Measurements from ENCODE around the gene FGD6.
A peak's percentile ranks its signal among the peaks of the same experiment; 100 is the strongest.
"Not testable (repeated sequence)": the region's sequence is repeated elsewhere in the genome, so short reads cannot be mapped to it uniquely, and the experiment has no call there.

Gene FGD6

GRCh38 chr12:95107362-95107761 is 109.9 kb downstream of the FGD6 start:
- TF ChIP-seq ZNF384 (IDR thresholded peaks at IDR 0.05) (no peak), TARDBP (IDR thresholded peaks at IDR 0.05) (no peak), L3MBTL2 (conservative IDR thresholded peaks at IDR 0.05) (no peak), ELF4 (IDR thresholded peaks at IDR 0.05) (no peak), CTBP1 (IDR thresholded peaks at IDR 0.05; ENCODE audit: borderline replicate concordance) (no peak), SUZ12 (IDR thresholded peaks at IDR 0.05) (no peak), FOXK2 (IDR thresholded peaks at IDR 0.05) (no peak), BHLHE40 (IDR thresholded peaks at IDR 0.05; ENCODE audit: borderline replicate concordance) (no peak), FOXA1 (IDR thresholded peaks at IDR 0.05) (no peak), PKNOX1 (IDR thresholded peaks at IDR 0.05) (no peak), SP1 (IDR thresholded peaks at IDR 0.05) (no peak), LEF1 (IDR thresholded peaks at IDR 0.05; ENCODE audit: borderline replicate concordance) (no peak), ARNT (IDR thresholded peaks at IDR 0.05) (no peak)
- CTCF ChIA-PET, result interaction anchor here (0.6 kb wide), 1 partner anchor 10 kb away, joined by 3 read pairs; no protein-coding TSS in a partner anchor
- POLR2A ChIA-PET, result no interaction called here
- no peak for DNase-seq (ENCODE audit: extremely low spot score)

DNA sequence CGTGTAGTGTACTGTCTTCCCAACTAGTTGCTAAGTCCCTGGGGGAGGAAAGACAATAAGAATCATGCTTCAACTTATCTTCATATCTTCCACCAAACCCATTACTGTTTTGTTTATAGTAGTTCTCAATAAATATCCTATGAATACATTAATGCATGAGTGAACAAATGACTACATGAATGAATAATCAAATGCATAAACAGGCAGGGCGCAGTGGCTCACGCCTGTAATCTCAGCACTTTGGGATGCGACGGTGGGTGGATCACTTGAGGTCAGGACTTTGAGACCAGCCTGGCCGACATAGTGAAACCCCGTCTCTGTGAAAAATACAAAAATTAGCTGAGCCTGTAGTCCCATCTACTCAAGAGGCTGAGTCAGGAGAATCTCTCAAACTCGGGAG is 111.7 kb downstream of the FGD6 start:
- TF ChIP-seq SP1 (IDR thresholded peaks at IDR 0.05), result no peak
- TF ChIP-seq L3MBTL2 (conservative IDR thresholded peaks at IDR 0.05), result no peak
- no peak for TF ChIP-seq SUZ12 (IDR thresholded peaks at IDR 0.05)
- TF ChIP-seq NFRKB (IDR thresholded peaks at IDR 0.05), result no peak
- no peak for TF ChIP-seq CTBP1 (IDR thresholded peaks at IDR 0.05; ENCODE audit: borderline replicate concordance)
- CTCF ChIA-PET, result interaction anchor here (0.5 kb wide), 1 partner anchor 448 kb away, joined by 3 read pairs; no protein-coding TSS in a partner anchor
- POLR2A ChIA-PET, result no interaction called here
- DNase-seq (ENCODE audit: extremely low spot score), result no peak

DNA sequence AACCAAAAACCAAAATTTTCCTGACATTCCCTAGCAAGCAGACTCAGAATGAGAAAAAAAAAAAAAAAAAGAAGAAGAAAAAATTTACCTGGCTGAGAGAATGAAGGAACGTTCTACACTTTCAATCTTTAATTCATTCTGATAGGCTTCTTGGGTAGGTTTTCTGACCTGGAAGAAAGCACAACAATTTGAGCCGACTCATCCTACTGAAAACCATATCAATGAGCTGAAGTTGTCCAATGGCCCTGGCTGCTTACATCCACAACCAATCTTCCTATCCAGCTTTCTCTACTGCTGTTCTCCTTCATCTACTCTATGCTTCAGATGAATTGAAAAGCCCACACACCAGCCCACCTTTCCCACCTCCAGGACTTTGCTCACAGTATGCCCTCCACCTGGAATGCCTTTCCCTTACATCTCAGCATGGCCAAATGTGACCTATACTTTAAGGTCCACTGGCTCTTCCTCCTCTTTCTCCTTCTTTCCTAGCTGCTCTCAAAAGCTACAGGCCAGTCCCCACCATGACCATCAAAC is 112.3 kb downstream of the FGD6 start:
- POLR2A ChIA-PET, result no interaction called here

DNA sequence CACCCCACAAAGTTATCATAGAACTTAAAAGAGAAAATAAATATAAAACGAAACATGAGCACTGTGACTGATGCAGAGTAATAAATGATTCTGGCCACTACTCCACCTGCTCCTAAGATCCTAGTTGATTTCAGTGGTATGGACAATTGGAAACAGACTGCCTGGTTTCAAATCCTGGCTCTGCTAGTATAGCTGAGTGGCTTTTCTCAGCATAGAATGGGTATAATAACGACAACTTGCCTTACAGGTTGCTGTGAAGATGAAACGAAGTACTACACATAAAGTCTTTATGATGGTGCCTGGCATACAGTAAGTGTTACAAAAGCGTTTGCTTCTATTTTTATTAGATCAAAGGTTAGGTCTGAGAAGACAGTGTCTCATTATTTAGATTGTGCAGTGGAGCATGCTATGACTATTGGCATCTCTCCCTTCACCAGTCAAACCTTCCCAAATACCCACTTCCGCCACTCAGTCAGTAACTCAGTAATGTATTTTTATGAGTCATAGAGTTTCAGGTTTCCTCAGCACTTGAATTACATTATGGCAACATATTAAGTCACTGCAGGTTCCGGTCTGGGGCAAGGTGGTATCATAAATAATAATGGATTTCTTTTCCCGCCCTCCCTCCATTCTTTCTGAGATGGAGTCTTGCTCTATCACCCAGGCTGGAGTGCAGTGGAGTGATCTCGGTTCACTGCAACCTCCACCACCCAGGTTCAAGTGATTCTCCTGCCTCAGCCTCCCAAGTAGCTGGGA is 114.2 kb downstream of the FGD6 start:
- POLR2A ChIA-PET, result no interaction called here
- peak; percentile 48; the same call in 1 of the 2 replicates for TF ChIP-seq PKNOX1 (IDR thresholded peaks at IDR 0.05)
- TF ChIP-seq CTBP1 (IDR thresholded peaks at IDR 0.05; ENCODE audit: borderline replicate concordance), result no peak
- peak; percentile 49 for DNase-seq (ENCODE audit: extremely low spot score)
- CTCF ChIA-PET, result interaction anchor here (1.4 kb wide), 1 partner anchor 29 kb away, joined by 6 read pairs; the partner anchor contains the start of gene NR2C1

More for the DNA sequence above, 112.3 kb downstream of the FGD6 start:
- CTCF ChIA-PET, result interaction anchor here (0.5 to 1.0 kb wide), 2 partner anchors 12 to 286 kb away, joined by 3 to 4 read pairs; no protein-coding TSS in a partner anchor
- DNase-seq (ENCODE audit: extremely low spot score), result no peak
- TF ChIP-seq SP1 (IDR thresholded peaks at IDR 0.05), result no peak
- TF ChIP-seq HDGF (IDR thresholded peaks at IDR 0.05; ENCODE audit: borderline replicate concordance), result no peak
- TF ChIP-seq ZNF384 (IDR thresholded peaks at IDR 0.05), result no peak
- TF ChIP-seq ELF4 (IDR thresholded peaks at IDR 0.05), result no peak
- no peak for TF ChIP-seq FOXM1 (IDR thresholded peaks at IDR 0.05; ENCODE audit: borderline replicate concordance)
- no peak for TF ChIP-seq CTBP1 (IDR thresholded peaks at IDR 0.05; ENCODE audit: borderline replicate concordance)
- no peak for TF ChIP-seq FOXA1 (IDR thresholded peaks at IDR 0.05)
- TF ChIP-seq NFRKB (IDR thresholded peaks at IDR 0.05), result no peak
- no peak for TF ChIP-seq L3MBTL2 (conservative IDR thresholded peaks at IDR 0.05)
- no peak for TF ChIP-seq PKNOX1 (IDR thresholded peaks at IDR 0.05)
- TF ChIP-seq FOXK2 (IDR thresholded peaks at IDR 0.05), result no peak

DNA sequence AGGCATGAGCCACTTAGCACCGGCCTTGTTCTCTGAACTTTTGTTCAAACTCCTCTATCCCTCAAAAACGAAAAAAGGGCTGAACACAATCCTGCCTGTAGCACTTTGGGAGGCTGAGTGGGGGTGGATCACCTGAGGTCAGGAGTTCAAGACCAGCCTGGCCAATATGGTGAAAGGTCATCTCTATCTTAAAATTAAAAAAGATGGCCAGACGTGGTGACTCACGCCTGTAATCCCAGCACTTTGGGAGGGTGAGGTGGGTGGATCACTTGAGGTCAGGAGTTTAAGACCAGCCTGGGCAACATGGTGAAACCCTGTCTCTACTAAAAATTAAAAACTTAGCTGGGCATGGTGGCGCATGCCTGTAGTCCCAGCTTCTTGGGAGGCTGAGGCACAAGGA is 115.3 kb downstream of the FGD6 start:
- POLR2A ChIA-PET; DNase-seq (ENCODE audit: extremely low spot score): not testable (repeated sequence)
- CTCF ChIA-PET, result interaction anchor here (1.4 kb wide), 1 partner anchor 28 kb away, joined by 6 read pairs; the partner anchor contains the start of gene NR2C1

- no peak for DNase-seq (ENCODE audit: extremely low spot score)
- TF ChIP-seq ELF4 (IDR thresholded peaks at IDR 0.05) (no peak), SUZ12 (IDR thresholded peaks at IDR 0.05) (no peak), ZNF384 (IDR thresholded peaks at IDR 0.05) (no peak), L3MBTL2 (conservative IDR thresholded peaks at IDR 0.05) (no peak), HDGF (IDR thresholded peaks at IDR 0.05; ENCODE audit: borderline replicate concordance) (no peak), FOXK2 (IDR thresholded peaks at IDR 0.05) (no peak), ARNT (IDR thresholded peaks at IDR 0.05) (no peak), FOXA1 (IDR thresholded peaks at IDR 0.05) (no peak), CTBP1 (IDR thresholded peaks at IDR 0.05; ENCODE audit: borderline replicate concordance) (no peak), NFRKB (IDR thresholded peaks at IDR 0.05) (no peak), FOXM1 (IDR thresholded peaks at IDR 0.05; ENCODE audit: borderline replicate concordance) (no peak), SP1 (IDR thresholded peaks at IDR 0.05) (no peak), BHLHE40 (IDR thresholded peaks at IDR 0.05; ENCODE audit: borderline replicate concordance) (no peak), LEF1 (IDR thresholded peaks at IDR 0.05; ENCODE audit: borderline replicate concordance) (no peak), PKNOX1 (IDR thresholded peaks at IDR 0.05) (no peak), TARDBP (IDR thresholded peaks at IDR 0.05) (no peak)
- ChIA-PET CTCF (no interaction called here), POLR2A (no interaction called here)
These were observed 116.7 kb downstream of the FGD6 start for GRCh38 chr12:95100264-95101190.
